ENCODE data around the gene F2RL1.

DNA sequence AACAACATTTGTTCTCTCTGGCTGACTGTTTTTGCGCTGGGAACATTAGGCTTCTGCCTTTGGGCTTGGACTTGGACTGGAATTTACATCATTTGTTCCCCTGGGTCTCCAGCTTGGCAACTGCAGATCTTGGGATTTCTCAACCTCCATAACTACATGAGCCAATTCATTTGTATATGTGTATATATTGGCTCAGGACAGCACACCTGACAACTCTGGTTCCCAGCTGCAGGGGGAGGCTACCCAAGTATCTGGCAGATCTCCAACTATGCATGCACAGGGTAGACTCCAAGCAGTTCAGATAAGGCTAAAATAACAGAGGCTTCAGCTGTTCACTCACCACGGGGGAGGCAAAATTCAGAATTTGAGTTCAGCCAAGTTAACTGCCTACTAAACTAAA is 31.6 kb upstream of the F2RL1 start:
- TF ChIP-seq, protein P1, sequence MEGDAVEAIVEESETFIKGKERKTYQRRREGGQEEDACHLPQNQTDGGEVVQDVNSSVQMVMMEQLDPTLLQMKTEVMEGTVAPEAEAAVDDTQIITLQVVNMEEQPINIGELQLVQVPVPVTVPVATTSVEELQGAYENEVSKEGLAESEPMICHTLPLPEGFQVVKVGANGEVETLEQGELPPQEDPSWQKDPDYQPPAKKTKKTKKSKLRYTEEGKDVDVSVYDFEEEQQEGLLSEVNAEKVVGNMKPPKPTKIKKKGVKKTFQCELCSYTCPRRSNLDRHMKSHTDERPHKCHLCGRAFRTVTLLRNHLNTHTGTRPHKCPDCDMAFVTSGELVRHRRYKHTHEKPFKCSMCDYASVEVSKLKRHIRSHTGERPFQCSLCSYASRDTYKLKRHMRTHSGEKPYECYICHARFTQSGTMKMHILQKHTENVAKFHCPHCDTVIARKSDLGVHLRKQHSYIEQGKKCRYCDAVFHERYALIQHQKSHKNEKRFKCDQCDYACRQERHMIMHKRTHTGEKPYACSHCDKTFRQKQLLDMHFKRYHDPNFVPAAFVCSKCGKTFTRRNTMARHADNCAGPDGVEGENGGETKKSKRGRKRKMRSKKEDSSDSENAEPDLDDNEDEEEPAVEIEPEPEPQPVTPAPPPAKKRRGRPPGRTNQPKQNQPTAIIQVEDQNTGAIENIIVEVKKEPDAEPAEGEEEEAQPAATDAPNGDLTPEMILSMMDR (IDR thresholded peaks at IDR 0.05; ENCODE audit: low read depth, low read length): no peak
- no peak for TF ChIP-seq EZH2phosphoT487 (IDR thresholded peaks at IDR 0.05; ENCODE audit: low read depth)
